Parathyroid adenoma (tissue), 2 donors: ENCODE data around the gene TEKT5.
"Not testable (repeated sequence)": the region's sequence is repeated elsewhere in the genome, so short reads cannot be mapped to it uniquely, and the experiment has no call there.

Experiments
- H2AFZ ChIP-seq: fragments of 300-600 bp; sonication (generic); one replicate; pipeline ENCODE4 v1.7.0; 2017; ENCODE audit warnings: antibody characterized with exemption, mild to moderate bottlenecking
- H3K27ac ChIP-seq: fragments of 300-600 bp; sonication (generic); one replicate; pipeline ENCODE4 v1.7.0; 2017
- H3K27me3 ChIP-seq: fragments of 300-600 bp; sonication (generic); one replicate; pipeline ENCODE4 v1.7.0; 2017; ENCODE audit warnings: low read length; ENCODE audit not compliant: control insufficient read depth, insufficient read depth
- H3K36me3 ChIP-seq: fragments of 300-600 bp; sonication (generic); one replicate; pipeline ENCODE4 v1.7.0; 2017; ENCODE audit warnings: low read length; ENCODE audit not compliant: control insufficient read depth, insufficient read depth
- H3K4me1 ChIP-seq: fragments of 300-600 bp; sonication (generic); one replicate; pipeline ENCODE4 v1.7.0; 2017; ENCODE audit warnings: control low read depth
- H3K4me2 ChIP-seq: fragments of 300-600 bp; sonication (generic); one replicate; pipeline ENCODE4 v1.7.0; 2017; ENCODE audit warnings: low read length
- H3K4me3 ChIP-seq: fragments of 300-600 bp; sonication (generic); one replicate; pipeline ENCODE4 v1.7.0; 2017; ENCODE audit warnings: low read depth, low read length
- H3K79me2 ChIP-seq: fragments of 300-600 bp; sonication (generic); one replicate; pipeline ENCODE4 v1.7.0; 2017; ENCODE audit warnings: control low read depth
- H3K9ac ChIP-seq: fragments of 300-600 bp; sonication (generic); one replicate; pipeline ENCODE4 v1.7.0; 2017; ENCODE audit warnings: mild to moderate bottlenecking
- H3K9me3 ChIP-seq: fragments of 300-600 bp; sonication (generic); one replicate; pipeline ENCODE4 v1.7.0; 2017; ENCODE audit warnings: low read length; ENCODE audit not compliant: control insufficient read depth
- TF ChIP-seq, protein P1 (sequence below): fragments of 300-600 bp; sonication (generic); IDR thresholded peaks from one replicate; pipeline ENCODE4 v1.7.0; 2017; ENCODE audit warnings: antibody characterized with exemption, mild to moderate bottlenecking
- donor health status: primary hyperparathyroidism.

TEKT5 gene

DNA sequence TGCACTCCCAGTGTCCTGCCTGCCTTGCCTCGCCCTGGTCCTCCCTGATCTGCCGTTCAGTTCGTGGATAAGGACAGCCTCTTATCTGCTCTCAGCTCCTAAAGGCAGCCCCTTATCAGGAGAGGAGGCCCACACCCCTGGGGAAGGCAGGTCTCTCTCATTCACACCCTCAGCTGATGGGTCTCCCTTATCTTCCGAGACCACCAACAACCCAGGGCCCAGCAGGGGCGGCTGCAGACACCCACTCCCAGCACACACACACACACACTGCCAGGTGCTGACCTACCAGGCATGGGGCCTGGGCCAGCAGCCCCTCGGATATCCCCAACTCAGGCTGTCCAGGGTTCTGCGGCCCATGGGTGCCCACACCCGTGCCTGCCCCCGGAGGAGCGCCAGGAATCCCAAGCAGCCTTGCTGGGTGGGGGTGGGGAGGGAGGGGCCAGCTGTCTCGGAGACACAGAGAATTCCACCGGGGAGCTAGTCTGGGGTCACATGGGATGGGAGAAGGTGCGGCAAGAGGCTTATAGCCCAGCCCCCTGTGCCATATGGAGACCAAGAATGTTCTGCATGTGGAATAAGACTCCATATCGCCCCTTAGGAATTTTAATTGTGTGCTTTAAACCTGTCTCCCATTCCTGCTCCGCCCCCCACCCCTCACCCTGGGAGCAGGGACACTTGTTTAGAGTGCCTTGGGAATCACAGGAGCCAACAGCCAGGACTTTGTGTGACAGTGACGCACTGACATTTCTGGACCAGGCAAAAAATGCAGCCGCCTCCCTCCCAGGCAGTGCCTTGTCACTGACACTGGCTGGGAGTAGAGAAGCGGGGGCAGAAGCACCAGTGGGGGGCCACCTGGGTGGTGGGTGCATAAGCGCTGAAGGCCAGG lies 72.5 kb downstream of the TEKT5 start:
- Histone ChIP-seq H2AFZ (no peak overlapping the region), H3K4me1 (peaks cover 5% of the 10 kb centered on the region), H3K4me3 (no peak overlapping the region), H3K9me3 (no peaks in the 10 kb centered on the region), H3K36me3 (no peaks in the 10 kb centered on the region), H3K27me3 (no peaks in the 10 kb centered on the region), H3K27ac (no peak overlapping the region), H3K9ac (no peak overlapping the region), H3K4me2 (no peak overlapping the region), H3K79me2 (no peaks in the 10 kb centered on the region)
- TF ChIP-seq, protein P1, sequence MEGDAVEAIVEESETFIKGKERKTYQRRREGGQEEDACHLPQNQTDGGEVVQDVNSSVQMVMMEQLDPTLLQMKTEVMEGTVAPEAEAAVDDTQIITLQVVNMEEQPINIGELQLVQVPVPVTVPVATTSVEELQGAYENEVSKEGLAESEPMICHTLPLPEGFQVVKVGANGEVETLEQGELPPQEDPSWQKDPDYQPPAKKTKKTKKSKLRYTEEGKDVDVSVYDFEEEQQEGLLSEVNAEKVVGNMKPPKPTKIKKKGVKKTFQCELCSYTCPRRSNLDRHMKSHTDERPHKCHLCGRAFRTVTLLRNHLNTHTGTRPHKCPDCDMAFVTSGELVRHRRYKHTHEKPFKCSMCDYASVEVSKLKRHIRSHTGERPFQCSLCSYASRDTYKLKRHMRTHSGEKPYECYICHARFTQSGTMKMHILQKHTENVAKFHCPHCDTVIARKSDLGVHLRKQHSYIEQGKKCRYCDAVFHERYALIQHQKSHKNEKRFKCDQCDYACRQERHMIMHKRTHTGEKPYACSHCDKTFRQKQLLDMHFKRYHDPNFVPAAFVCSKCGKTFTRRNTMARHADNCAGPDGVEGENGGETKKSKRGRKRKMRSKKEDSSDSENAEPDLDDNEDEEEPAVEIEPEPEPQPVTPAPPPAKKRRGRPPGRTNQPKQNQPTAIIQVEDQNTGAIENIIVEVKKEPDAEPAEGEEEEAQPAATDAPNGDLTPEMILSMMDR, result no peak

GRCh38 chr16:10621216-10621949 lies 73.3 kb downstream of the TEKT5 start:
- H3K79me2 ChIP-seq, H3K27me3 ChIP-seq, H3K9me3 ChIP-seq, H3K36me3 ChIP-seq, H3K9ac ChIP-seq, H3K4me3 ChIP-seq, H3K4me2 ChIP-seq, H2AFZ ChIP-seq, H3K27ac ChIP-seq: not testable (repeated sequence)
- peaks cover 11% of the 10 kb centered on the region for H3K4me1 ChIP-seq

- no peaks in the 10 kb centered on the region for H3K27me3 ChIP-seq
- H3K4me2 ChIP-seq, result no peak overlapping the region
- H3K4me3 ChIP-seq, result no peak overlapping the region
- H3K4me1 ChIP-seq, result peaks cover 11% of the 10 kb centered on the region
- no peaks in the 10 kb centered on the region for H3K9me3 ChIP-seq
- no peaks in the 10 kb centered on the region for H3K36me3 ChIP-seq
- TF ChIP-seq, protein P1, result no peak
- no peak overlapping the region for H3K27ac ChIP-seq
- H2AFZ ChIP-seq, result no peak overlapping the region
- no peak overlapping the region for H3K9ac ChIP-seq
- no peaks in the 10 kb centered on the region for H3K79me2 ChIP-seq
Observed at GRCh38 chr16:10620120-10620519, 74.6 kb downstream of the TEKT5 start.

DNA sequence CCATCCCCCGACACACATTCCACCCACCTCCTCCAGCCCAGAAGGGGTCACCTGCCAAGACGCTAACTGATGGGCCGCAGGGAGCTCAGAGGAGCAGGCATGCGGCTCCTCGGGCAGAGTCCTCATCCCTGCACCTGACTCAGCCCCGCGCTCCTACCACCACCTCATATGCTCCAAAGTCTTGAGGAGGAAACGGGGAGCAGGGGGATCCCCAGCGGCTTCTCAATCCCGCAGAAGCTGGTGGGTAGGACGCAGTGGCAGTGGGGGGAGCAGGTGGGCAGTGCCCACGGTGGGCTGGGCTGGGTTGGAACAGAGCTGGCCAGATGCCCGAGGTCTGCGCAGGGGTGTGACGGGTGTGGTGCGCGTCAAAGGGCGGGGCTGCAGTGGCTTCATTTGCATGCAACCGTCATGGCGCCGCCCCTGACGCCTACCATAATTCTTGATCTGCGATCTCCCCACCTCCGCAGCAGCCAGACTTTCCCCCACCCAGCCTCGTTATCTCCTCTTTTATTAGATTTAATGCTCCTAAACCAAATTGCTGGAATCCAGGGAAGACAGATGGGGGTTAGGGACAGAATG lies 75.4 kb downstream of the TEKT5 start:
- H3K4me1 ChIP-seq, result peaks cover 11% of the 10 kb centered on the region
- H3K27ac ChIP-seq, result no peak overlapping the region
- no peaks in the 10 kb centered on the region for H3K27me3 ChIP-seq
- no peak overlapping the region for H3K4me2 ChIP-seq
- H3K4me3 ChIP-seq, result no peak overlapping the region
- H3K36me3 ChIP-seq, result no peaks in the 10 kb centered on the region
- no peaks in the 10 kb centered on the region for H3K9me3 ChIP-seq
- peak overlapping the region; percentile 44 for H2AFZ ChIP-seq
- no peaks in the 10 kb centered on the region for H3K79me2 ChIP-seq
- no peak overlapping the region for H3K9ac ChIP-seq
- TF ChIP-seq, protein P1, result no peak

DNA sequence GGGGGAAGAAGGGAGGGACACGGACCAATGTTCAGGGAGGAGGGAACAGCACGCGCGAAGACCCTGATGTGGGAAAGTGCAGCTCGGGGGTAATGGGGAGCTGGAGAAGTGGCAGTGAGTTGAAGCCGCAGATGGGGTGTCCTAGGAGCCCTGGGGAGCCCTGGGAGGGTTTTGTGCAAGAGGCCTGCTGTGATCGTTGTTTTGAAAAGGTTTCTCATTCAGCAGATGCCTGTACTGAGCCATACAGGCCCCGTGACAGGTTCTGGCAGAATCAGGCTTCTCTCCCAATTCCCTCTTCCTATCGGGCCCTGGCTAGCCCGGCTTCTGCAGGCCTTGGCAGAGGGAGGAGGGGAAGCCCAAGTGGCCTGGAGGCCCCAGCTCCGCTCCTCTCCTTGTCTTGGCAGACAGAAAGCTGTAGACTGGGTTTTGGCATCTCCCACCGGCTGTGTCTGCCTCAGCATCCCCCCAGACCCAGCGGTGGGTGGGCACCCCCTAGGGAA lies 76.0 kb downstream of the TEKT5 start:
- Histone ChIP-seq H3K4me3 (no peak overlapping the region), H3K36me3 (no peaks in the 10 kb centered on the region), H3K27me3 (no peaks in the 10 kb centered on the region), H3K9me3 (no peaks in the 10 kb centered on the region), H3K9ac (no peak overlapping the region), H3K27ac (no peak overlapping the region), H3K4me2 (no peak overlapping the region), H2AFZ (no peak overlapping the region), H3K79me2 (no peaks in the 10 kb centered on the region), H3K4me1 (peaks cover 11% of the 10 kb centered on the region)
- TF ChIP-seq, protein P1, result no peak
